ENCODE measurements around the gene TNPO2. TPM values are rescaled to one million over a fixed set of nuclear protein-coding genes. Genes with fewer than 3 reads are reported as not detected.

TNPO2 gene
- total and polyA plus RNA-seq, 2 of the 13 experiments (the other 11 are each of a cell fraction or from before 2014, with no cell fraction given): 31.7 to 61.0 TPM

DNA sequence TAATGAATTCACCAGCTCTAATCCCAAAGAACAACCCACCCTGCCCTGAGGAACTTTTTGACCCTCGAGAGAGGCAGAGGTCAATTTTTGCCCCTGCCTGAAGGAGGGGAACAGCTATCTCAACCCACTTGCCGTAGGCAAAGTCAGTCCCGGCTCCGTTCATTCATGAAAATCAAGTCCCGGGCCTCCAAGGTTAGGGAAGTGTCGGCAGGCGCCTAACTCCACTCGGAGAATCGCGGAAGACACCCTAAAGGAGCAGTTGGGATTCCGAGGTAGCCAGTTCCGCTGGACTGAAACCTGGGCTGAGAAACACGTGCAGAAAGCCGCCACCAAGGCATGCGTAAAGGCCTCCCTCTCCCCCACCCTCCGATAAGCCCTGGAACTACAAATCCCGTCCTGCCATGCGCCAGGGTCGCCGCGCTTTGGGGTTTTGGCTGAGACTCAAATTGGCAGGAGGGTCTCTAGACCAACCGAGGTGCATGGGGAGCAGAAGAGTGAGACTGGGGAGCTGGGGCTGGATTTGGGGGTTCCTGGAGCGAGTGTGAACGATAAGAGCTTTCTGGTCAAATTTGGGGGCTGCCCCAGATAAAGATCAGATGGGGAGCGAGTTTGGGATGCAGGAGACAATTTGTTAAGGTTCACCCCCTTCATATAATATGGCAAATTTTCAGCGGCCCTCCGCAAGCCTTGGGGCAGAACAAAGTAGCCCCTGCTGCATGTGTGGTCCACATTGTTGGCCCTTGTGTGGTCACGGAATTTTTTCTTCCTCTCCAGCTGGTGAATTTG is at the start of gene TNPO2 (continued):
- TF ChIP-seq, protein P1, sequence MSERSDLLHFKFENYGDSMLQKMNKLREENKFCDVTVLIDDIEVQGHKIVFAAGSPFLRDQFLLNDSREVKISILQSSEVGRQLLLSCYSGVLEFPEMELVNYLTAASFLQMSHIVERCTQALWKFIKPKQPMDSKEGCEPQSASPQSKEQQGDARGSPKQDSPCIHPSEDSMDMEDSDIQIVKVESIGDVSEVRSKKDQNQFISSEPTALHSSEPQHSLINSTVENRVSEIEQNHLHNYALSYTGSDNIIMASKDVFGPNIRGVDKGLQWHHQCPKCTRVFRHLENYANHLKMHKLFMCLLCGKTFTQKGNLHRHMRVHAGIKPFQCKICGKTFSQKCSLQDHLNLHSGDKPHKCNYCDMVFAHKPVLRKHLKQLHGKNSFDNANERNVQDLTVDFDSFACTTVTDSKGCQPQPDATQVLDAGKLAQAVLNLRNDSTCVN (CRISPR knock-in tag; IDR thresholded peaks at IDR 0.05; ENCODE audit: borderline replicate concordance): 0 out of 2 replicates have a peak, but pooled peaks have one; percentile 22
- TF ChIP-seq HDAC1 (CRISPR knock-in tag; IDR thresholded peaks at IDR 0.05): peak; percentile 71; the same call in 1 of the 2 replicates
- 0 out of 2 replicates have a peak, but pooled peaks have one; percentile 17 for TF ChIP-seq ZNF263 (CRISPR knock-in tag; IDR thresholded peaks at IDR 0.05)
- no peak for TF ChIP-seq SMAD1 (CRISPR knock-in tag; IDR thresholded peaks at IDR 0.05; ENCODE audit: borderline replicate concordance, low read depth)
- TF ChIP-seq ZNF354B (CRISPR knock-in tag; IDR thresholded peaks at IDR 0.05): no peak
- TF ChIP-seq SRSF9 (IDR thresholded peaks at IDR 0.05; ENCODE audit: borderline replicate concordance, insufficient read depth, low read depth, low read length, poor library complexity, severe bottlenecking): no peak
- TF ChIP-seq ZMYM4 (CRISPR knock-in tag; IDR thresholded peaks at IDR 0.05): 0 out of 2 replicates have a peak, but pooled peaks have one; percentile 7
- peak; percentile 53 for TF ChIP-seq IKZF4 (CRISPR knock-in tag; IDR thresholded peaks at IDR 0.05; ENCODE audit: borderline replicate concordance, low read depth, not compliant biosample characterization)
- TF ChIP-seq SIN3A (IDR thresholded peaks at IDR 0.05; ENCODE audit: borderline replicate concordance, low read depth, low read length): peak; percentile 80; the same call in 1 of the 2 replicates
- no peak for TF ChIP-seq STAT5B (CRISPR knock-in tag; IDR thresholded peaks at IDR 0.05)
- no peak for TF ChIP-seq ARNTL (CRISPR knock-in tag; IDR thresholded peaks at IDR 0.05)
- no peak for TF ChIP-seq ZNF713 (CRISPR knock-in tag; IDR thresholded peaks at IDR 0.05)
- 0 out of 2 replicates have a peak, but pooled peaks have one; percentile 57 for TF ChIP-seq ZNF547 (CRISPR knock-in tag; IDR thresholded peaks at IDR 0.05)
- TF ChIP-seq RAD21 (CRISPR knock-in tag; IDR thresholded peaks at IDR 0.05): 0 out of 2 replicates have a peak, but pooled peaks have one; percentile 13
- peak; percentile 43 for TF ChIP-seq HNRNPLL (IDR thresholded peaks at IDR 0.05; ENCODE audit: low read depth, low read length, poor library complexity, severe bottlenecking)
- TF ChIP-seq HNRNPUL1 (IDR thresholded peaks at IDR 0.05; ENCODE audit: low read depth, low read length): no peak
- TF ChIP-seq, protein P2, sequence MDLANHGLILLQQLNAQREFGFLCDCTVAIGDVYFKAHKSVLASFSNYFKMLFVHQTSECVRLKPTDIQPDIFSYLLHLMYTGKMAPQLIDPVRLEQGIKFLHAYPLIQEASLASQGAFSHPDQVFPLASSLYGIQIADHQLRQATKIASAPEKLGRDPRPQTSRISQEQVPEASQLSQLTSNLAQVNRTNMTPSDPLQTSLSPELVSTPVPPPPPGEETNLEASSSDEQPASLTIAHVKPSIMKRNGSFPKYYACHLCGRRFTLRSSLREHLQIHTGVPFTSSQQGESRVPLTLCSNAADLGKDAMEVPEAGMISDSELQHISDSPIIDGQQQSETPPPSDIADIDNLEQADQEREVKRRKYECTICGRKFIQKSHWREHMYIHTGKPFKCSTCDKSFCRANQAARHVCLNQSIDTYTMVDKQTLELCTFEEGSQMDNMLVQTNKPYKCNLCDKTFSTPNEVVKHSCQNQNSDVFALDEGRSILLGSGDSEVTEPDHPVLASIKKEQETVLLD (CRISPR knock-in tag; IDR thresholded peaks at IDR 0.05; ENCODE audit: low read depth): 0 out of 2 replicates have a peak, but pooled peaks have one; percentile 38
- no peak for TF ChIP-seq SMYD3 (CRISPR knock-in tag; IDR thresholded peaks at IDR 0.05)
- TF ChIP-seq HNRNPH1 (optimal IDR thresholded peaks at IDR 0.05; ENCODE audit: low read depth, low read length): no peak
- TF ChIP-seq, protein P3, sequence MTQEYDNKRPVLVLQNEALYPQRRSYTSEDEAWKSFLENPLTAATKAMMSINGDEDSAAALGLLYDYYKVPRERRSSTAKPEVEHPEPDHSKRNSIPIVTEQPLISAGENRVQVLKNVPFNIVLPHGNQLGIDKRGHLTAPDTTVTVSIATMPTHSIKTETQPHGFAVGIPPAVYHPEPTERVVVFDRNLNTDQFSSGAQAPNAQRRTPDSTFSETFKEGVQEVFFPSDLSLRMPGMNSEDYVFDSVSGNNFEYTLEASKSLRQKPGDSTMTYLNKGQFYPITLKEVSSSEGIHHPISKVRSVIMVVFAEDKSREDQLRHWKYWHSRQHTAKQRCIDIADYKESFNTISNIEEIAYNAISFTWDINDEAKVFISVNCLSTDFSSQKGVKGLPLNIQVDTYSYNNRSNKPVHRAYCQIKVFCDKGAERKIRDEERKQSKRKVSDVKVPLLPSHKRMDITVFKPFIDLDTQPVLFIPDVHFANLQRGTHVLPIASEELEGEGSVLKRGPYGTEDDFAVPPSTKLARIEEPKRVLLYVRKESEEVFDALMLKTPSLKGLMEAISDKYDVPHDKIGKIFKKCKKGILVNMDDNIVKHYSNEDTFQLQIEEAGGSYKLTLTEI (CRISPR knock-in tag; conservative IDR thresholded peaks at IDR 0.05): no peak
- peak; percentile 83 for TF ChIP-seq YEATS4 (CRISPR knock-in tag; IDR thresholded peaks at IDR 0.05; ENCODE audit: borderline replicate concordance)
- TF ChIP-seq, protein P4, sequence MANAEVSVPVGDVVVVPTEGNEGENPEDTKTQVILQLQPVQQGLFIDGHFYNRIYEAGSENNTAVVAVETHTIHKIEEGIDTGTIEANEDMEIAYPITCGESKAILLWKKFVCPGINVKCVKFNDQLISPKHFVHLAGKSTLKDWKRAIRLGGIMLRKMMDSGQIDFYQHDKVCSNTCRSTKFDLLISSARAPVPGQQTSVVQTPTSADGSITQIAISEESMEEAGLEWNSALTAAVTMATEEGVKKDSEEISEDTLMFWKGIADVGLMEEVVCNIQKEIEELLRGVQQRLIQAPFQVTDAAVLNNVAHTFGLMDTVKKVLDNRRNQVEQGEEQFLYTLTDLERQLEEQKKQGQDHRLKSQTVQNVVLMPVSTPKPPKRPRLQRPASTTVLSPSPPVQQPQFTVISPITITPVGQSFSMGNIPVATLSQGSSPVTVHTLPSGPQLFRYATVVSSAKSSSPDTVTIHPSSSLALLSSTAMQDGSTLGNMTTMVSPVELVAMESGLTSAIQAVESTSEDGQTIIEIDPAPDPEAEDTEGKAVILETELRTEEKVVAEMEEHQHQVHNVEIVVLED (CRISPR knock-in tag; IDR thresholded peaks at IDR 0.05; ENCODE audit: borderline replicate concordance): peak; percentile 55; the same call in 1 of the 2 replicates
- TF ChIP-seq RFXAP (CRISPR knock-in tag; IDR thresholded peaks at IDR 0.05; ENCODE audit: borderline replicate concordance): no peak; the same call in 1 of the 2 replicates
